GM19328 (cell line): ENCODE data around the gene SPINT1.

Experiments
- ATAC-seq: cut with Tn5 transposase; IDR thresholded peaks from one replicate; pipeline ENCODE4 v1.9.1; 2021; ENCODE audit warnings: mild to moderate bottlenecking, moderate library complexity; ENCODE audit not compliant: unreplicated experiment

The SPINT1 gene, protein sequence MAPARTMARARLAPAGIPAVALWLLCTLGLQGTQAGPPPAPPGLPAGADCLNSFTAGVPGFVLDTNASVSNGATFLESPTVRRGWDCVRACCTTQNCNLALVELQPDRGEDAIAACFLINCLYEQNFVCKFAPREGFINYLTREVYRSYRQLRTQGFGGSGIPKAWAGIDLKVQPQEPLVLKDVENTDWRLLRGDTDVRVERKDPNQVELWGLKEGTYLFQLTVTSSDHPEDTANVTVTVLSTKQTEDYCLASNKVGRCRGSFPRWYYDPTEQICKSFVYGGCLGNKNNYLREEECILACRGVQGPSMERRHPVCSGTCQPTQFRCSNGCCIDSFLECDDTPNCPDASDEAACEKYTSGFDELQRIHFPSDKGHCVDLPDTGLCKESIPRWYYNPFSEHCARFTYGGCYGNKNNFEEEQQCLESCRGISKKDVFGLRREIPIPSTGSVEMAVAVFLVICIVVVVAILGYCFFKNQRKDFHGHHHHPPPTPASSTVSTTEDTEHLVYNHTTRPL

GRCh38 chr15:40843885-40844695, at the start of gene SPINT1:
SPINT1 (plus strand) TSS chr15:40844048; CDS start chr15:40844555, 507 bp downstream.
- ATAC-seq = no peak

GRCh38 chr15:40796041-40796440, 47.8 kb upstream of the SPINT1 start:
- ATAC-seq = no peak

- ATAC-seq = no peak
These were observed 47.3 kb upstream of the SPINT1 start for GRCh38 chr15:40796512-40796911.

GRCh38 chr15:40799523-40799922, 44.3 kb upstream of the SPINT1 start:
- ATAC-seq = no peak

DNA sequence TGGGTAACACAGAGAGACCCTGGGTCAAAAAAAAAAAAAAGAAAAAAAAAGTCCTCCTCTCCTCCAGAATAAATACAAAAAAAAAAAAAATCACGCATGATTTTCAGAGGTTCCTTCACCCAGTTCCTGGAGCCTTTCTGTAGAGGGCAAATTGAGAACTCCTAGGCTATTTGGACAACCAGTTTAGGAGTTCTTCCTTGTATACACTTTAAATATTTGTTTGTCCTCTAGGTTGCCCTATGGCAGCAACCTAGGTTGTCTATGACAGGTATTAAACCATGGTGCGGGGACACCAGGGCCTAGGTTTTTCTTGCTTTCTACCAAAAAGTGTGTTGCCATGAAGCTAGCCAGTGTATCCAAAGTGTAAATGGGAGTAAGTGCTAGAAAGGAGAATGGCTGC, 40.8 kb upstream of the SPINT1 start:
- no peak for ATAC-seq

DNA sequence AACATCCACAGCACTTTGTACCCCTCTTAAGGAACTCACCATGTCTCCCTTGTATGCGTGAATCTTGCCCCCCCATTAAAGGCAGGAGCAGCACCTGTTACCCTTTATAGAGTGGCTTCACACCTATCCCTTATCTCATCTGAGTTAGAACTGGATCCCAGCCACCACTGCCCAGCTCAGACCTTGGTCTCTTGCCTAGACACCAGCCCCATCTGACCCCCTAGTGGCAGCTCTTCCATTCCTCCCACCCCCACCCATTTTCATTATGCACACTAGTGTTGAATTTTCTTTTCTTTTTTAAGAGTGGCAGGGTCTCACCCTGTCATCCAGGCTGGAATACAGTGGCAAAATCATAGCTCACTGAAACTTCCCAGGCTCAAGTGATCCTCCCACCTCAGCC, 40.2 kb upstream of the SPINT1 start:
- ATAC-seq = no peak

- ATAC-seq = no peak
These were observed 37.2 kb upstream of the SPINT1 start for GRCh38 chr15:40806672-40807027.

DNA sequence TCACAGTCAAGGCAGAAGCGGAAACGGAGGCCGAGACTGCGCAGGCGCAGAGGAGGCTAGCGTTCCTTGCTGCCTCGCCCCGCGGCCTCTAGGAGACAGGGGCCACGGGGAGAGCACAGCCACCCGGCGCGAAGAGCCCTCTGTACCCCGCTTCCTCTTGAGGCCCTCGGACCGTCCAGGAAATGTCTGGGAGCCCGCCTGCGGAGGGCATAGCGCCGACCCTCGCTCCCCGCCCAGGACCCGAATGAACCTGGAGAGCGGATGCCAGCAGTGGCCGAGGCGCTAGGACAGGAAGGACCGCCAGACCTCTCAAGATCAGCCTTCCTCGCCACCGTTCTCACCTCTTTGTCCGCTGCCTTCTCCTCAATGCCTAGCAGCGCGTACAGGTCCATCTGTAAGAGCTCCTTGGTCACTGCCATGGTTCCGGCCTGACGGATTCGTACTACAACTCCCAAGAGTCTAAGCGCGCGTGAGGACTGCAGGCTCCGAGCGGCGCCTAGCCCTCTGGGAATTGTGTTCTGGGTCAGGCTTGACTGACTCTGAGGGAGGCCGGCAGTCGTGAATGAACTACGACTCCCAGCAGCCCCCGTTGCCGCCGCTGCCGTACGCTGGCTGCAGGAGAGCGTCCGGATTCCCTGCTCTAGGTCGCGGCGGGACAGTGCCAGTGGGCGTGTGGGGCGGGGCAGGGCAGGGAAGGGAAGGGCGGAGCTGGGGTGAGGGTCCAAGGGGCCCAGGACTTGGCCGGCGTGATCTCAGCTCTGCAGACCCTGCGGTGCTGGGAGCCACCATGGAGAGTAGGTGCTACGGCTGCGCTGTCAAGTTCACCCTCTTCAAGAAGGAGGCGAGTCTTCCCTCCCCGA, 36.6 kb upstream of the SPINT1 start, which contains the start of the genes DNAJC17 and ZFYVE19:
Gene DNAJC17, minus strand, starts transcription at position 446 of the 860 bp plus-strand sequence. Its CDS starts 27 bp downstream, at position 419.
Gene ZFYVE19, plus strand, starts transcription at position 62 of the 860 bp plus-strand sequence. Its CDS starts 501 bp downstream, at position 563.
- peak; percentile 90 for ATAC-seq

DNA sequence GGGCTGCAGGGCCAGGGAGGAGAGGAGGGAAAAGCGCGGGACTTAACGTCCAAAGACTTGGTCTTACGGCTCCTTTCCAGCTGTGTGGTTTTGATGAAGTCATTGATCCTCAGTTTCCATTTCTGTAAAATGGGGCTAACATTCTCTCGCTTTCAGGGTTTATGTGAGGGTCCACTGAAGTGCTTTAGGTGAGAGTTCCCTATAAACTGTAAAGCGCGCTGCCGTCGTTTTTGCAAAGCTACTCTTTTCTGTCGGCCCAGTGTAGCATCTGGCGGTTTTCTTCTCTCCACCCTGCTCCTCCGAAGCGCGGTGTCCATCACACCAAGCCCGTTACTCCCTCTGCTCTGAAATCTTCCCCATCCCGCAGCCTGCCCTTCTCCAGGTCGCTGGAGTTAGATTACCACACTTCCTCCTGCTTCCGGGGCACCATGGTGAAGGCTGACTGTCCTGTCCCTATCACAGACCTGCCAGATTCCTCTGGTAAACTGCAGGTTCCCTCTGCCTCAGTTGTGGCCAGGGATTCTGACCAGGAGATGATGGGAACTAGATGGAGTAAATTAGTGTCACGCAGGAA, 35.9 kb upstream of the SPINT1 start:
- no peak for ATAC-seq

DNA sequence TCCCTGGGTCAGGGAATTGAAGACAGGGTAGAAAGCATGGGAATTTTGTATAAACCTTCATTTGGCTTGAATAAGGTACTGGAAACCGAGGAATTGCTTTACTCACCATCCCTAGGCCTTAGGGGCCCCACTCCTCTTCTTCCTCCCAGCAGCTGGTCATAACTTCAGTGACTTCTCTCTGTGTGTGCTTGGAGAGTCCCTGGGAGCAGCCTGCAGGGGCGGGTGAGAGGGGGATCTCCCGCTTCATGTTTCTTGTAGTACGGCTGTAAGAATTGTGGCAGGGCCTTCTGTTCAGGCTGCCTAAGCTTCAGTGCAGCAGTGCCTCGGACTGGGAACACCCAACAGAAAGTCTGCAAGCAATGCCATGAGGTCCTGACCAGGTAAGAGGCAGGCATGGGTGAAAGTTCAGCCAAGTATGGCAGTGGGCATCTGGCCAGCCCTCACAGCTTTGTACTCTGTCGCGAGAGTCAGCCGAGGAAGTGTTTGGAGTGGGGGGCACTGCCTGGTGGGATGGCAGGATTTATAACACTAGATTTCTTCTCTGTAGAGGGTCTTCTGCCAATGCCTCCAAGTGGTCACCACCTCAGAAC, 34.9 kb upstream of the SPINT1 start:
- ATAC-seq = no peak

DNA sequence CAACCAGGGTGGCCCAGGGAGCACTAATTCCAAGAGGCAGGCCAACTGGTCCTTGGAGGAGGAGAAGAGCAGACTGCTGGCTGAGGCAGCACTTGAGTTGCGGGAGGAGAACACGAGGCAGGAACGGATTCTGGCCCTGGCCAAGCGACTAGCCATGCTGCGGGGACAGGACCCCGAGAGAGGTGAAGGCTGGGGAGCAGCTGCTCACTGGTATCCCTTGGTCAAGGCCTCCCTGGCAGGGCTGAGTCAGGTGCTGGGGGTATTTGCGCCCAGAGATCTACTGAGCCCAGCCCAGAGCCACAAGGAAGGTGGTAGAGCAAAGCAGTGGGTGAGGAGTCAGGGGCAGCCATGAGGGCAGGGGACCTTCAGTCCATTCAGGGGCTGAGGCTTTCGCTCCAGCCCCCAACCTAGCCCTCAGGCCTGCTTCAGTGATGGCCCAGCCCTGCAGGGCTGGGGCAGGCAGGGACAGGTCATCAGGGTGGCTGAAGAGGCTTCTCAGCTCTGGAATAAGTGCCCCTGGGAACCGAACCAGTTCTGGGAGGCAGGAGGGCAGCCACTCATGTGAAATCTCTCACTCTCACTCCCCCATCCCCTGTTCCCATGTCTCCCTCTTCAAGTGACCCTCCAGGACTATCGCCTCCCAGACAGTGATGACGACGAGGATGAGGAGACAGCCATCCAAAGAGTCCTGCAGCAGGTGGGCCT, 31.0 kb upstream of the SPINT1 start:
- no peak for ATAC-seq

- no peak for ATAC-seq
These were observed 28.7 kb upstream of the SPINT1 start for GRCh38 chr15:40815042-40815698.

DNA sequence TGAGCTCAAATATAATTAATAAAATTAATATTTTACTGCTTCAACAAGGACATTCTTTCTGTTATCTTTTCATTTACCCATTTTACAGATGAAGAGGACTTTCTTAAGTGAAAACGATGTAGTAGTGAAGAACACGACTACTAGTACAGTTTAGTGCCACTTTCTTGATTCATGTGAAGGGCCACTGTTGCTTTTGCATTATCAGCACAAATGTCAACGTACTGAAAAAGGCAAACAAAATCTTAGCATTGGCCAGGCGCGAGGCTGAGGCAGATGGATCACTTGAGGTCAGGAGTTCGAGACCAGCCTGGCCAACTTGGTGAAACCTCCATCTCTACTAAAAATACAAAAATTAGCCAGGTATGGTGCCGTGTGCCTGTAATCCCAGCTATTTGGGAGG, 24.8 kb upstream of the SPINT1 start:
- no peak for ATAC-seq

GRCh38 chr15:40821195-40821594, 22.7 kb upstream of the SPINT1 start:
- no peak for ATAC-seq

DNA sequence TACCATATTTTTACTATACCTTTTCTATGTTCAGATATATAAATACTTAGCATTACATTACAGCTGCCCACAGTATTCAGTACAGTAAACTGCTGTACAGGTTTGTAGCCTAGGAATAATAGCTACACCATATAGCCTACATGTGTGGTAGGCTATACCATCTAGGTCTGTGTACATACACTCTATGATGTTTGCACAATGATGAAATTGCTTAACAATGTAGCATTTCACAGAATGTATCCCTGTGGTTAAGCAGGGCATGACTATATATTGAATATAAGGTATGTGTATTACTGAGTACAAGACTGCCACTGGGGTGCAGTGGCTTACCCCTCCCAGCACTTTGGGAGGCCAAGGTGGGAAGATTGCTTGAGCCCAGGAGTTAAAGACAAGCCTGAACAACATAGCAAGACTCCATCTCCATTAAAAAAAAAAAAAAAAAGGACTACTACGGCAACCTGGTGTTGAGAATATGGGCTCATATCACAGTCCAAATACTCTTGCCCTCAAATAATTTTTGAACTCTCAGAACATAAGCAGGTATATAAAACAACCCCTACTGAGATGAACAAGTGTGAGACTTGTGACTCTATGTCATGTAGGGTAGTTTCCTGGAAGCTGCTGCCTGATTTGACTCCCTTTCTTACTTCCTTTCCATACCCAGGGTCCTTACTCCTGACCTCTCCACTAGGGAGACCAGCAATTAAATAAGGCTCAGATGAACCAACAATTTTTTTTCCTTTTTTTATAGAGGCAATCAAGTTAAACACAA, 20.1 kb upstream of the SPINT1 start:
- no peak for ATAC-seq

- ATAC-seq = no peak
These were observed 18.0 kb upstream of the SPINT1 start for GRCh38 chr15:40825661-40826422.

- no peak for ATAC-seq
These were observed 17.3 kb upstream of the SPINT1 start for GRCh38 chr15:40826423-40827075.
